Cardiac muscle cell (in vitro differentiated cells and primary cell): ENCODE data around the gene IVNS1ABP. TPM values are rescaled to one million over a fixed set of nuclear protein-coding genes. Genes with fewer than 3 reads are reported as not detected.
"Not testable (repeated sequence)": the region's sequence is repeated elsewhere in the genome, so short reads cannot be mapped to it uniquely, and the experiment has no call there.

Experiments used
- DNase-seq, 2 donors: peaks; one replicate each; pipeline versions ENCODE4 v3.0.0 to v3.0.0-alpha.2; 2010 to 2017; ENCODE audit warnings: low read depth in 1 of 2, low spot score in 1 of 2
- H3K27ac ChIP-seq: fragments of 200-600 bp; sonication (generic); 2 replicates; pipeline ENCODE4 v1.5.1; 2016
- H3K27me3 ChIP-seq: fragments of 200-600 bp; sonication (generic); 2 replicates; pipeline ENCODE4 v1.6.0; 2016; ENCODE audit warnings: control low read depth
- H3K36me3 ChIP-seq: fragments of 200-600 bp; sonication (generic); 2 replicates; pipeline ENCODE4 v1.5.1; 2016; ENCODE audit warnings: control low read depth
- H3K4me1 ChIP-seq: fragments of 200-600 bp; sonication (generic); 2 replicates; pipeline ENCODE4 v1.8.1; 2017; ENCODE audit warnings: low read depth, mild to moderate bottlenecking, mixed run types
- H3K4me3 ChIP-seq: fragments of 200-600 bp; sonication (generic); 2 replicates; pipeline ENCODE4 v1.5.1; 2016; ENCODE audit warnings: mild to moderate bottlenecking
- H3K9me3 ChIP-seq: fragments of 200-600 bp; sonication (generic); 2 replicates; pipeline ENCODE4 v1.5.1; 2017; ENCODE audit warnings: low read depth, mild to moderate bottlenecking, control low read depth
- polyA plus RNA-seq: library from polyadenylated mRNA; unstranded; fragments of >200 nt; fragmentation: Nextera tagmentation; extraction: Ambion mirVana; gene quantifications from 2 replicates; pipeline ENCODE4 v1.2.1, GENCODE V29; 2016
- total RNA-seq: library from RNA; depleted of rRNA; stranded (reverse); fragments of >200 nt; gene quantifications from 2 replicates; pipeline ENCODE4 v1.2.3, GENCODE V29; 2016
- TF ChIP-seq, protein P1 (sequence below): IDR thresholded peaks from 2 replicates; pipeline ENCODE4 v1.5.1; 2012; ENCODE audit warnings: low read depth, mild to moderate bottlenecking, low read length

The IVNS1ABP gene
- total RNA-seq (35.2 and 48.8 TPM in 2 replicates), polyA plus RNA-seq (49.6 and 66.8 TPM in 2 replicates)

DNA sequence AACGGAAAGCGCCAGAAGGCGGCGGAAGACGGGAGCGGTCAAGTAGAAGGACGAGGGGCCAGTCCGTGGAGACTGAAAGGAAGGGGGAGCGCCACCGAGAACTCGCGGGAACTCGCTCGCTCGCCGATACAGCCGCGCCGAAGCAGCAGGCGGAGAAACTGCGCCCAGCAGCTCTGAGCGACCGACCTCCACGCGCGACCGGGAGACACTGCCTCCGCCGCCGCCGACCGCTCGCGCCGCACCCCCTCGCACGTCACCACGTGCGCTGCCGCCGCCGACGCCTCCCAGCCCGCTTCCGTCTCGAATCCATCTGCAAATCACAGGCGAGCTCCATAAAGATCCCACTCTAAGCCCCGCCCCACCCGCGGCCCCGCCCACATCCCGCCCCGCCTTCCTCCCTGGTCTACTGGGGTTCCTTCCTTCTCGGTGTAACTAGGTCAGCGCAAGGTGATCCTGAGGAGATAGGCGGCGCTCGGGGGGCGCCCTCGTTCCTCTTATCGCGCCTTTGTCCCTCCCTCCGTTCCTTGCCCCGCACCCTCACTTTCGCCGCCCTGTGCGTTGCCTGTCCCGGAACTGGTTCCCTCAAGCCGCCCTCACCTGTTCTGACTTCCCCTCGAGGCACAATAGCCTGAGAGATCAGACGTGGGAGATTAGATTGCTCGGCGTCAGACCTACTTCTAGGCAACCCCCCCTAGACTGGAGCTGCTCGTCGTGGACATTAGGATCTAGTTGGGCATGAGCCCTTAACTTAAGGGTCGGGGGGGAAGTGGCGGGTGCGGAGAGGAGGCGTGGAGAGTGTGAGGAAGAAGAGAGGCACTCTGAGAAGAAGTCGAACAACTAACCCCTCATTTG is at the start of gene IVNS1ABP:
TSS of gene IVNS1ABP (minus strand) at position 210 of the 852 bp plus-strand sequence. CDS start 7,750 bp downstream, outside the sequence.
- peak; percentile 89 to 94 for DNase-seq
- H3K4me1 ChIP-seq, result peaks cover 32% of the 10 kb centered on the region
- H3K36me3 ChIP-seq, result no peaks in the 10 kb centered on the region
- H3K9me3 ChIP-seq, result no peaks in the 10 kb centered on the region
- TF ChIP-seq, protein P1, sequence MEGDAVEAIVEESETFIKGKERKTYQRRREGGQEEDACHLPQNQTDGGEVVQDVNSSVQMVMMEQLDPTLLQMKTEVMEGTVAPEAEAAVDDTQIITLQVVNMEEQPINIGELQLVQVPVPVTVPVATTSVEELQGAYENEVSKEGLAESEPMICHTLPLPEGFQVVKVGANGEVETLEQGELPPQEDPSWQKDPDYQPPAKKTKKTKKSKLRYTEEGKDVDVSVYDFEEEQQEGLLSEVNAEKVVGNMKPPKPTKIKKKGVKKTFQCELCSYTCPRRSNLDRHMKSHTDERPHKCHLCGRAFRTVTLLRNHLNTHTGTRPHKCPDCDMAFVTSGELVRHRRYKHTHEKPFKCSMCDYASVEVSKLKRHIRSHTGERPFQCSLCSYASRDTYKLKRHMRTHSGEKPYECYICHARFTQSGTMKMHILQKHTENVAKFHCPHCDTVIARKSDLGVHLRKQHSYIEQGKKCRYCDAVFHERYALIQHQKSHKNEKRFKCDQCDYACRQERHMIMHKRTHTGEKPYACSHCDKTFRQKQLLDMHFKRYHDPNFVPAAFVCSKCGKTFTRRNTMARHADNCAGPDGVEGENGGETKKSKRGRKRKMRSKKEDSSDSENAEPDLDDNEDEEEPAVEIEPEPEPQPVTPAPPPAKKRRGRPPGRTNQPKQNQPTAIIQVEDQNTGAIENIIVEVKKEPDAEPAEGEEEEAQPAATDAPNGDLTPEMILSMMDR, result peak; percentile 17
- peak within 1 kb of the TSS; percentile 77 for H3K27ac ChIP-seq
- peak within 1 kb of the TSS; percentile 58 for H3K4me3 ChIP-seq
- no peaks in the 10 kb centered on the region for H3K27me3 ChIP-seq

DNA sequence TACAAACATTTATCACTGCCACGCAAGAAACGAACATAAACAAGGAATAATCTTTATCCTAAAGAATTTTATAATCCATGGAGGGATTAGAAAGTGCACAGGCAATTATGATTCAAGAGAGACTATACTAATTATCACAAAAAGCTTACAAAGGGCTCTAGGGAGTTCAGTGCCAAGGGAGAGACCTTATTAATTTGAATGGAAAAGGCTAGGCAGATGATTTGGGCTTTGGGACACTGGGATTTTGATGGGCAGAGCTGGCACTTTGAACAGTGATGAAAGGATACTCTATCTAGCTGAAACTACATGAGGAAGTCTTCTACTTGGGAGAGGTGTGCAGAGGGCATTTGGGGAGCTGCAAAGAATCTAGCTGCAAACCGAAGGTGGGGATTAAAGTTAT is 48.9 kb upstream of the IVNS1ABP start:
- TF ChIP-seq, protein P1, result no peak
- Histone ChIP-seq H3K4me3 (no peak overlapping the region), H3K36me3 (no peaks in the 10 kb centered on the region), H3K27me3 (no peaks in the 10 kb centered on the region), H3K27ac (no peak overlapping the region), H3K4me1 (no peaks in the 10 kb centered on the region), H3K9me3 (no peaks in the 10 kb centered on the region)
- DNase-seq, result no peak

GRCh38 chr1:185364528-185364927 is 47.5 kb upstream of the IVNS1ABP start:
- H3K27ac ChIP-seq, H3K27me3 ChIP-seq, H3K9me3 ChIP-seq, H3K36me3 ChIP-seq, DNase-seq, H3K4me1 ChIP-seq, H3K4me3 ChIP-seq: not testable (repeated sequence)

DNA sequence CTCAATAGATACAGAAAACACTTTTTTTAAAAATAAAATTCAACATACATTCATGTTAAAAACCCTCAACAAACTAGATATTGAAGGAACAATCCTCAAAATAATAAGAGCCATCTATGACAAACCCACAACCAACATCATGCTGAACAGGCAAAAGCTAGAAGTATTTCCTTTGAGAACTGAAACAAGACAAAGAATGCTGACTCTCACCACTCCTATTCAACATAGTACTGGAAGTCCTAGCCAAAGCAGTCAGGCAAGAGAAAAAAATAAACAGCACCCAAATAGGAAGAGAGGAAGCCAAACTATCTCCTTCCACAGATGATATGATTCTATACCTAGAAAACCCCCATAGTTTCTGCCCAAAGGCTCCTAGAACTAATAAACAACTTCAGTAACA is 46.2 kb upstream of the IVNS1ABP start:
- Histone ChIP-seq H3K36me3 (no peaks in the 10 kb centered on the region), H3K4me3 (no peak overlapping the region), H3K9me3 (no peaks in the 10 kb centered on the region), H3K27me3 (no peaks in the 10 kb centered on the region), H3K4me1 (no peaks in the 10 kb centered on the region), H3K27ac (no peak overlapping the region)
- TF ChIP-seq, protein P1, result no peak
- no peak for DNase-seq

- Histone ChIP-seq H3K4me3 (no peak overlapping the region), H3K9me3 (no peaks in the 10 kb centered on the region), H3K27ac (no peak overlapping the region), H3K4me1 (no peaks in the 10 kb centered on the region), H3K36me3 (no peaks in the 10 kb centered on the region), H3K27me3 (no peaks in the 10 kb centered on the region)
- DNase-seq, result peak in 1 of 2 donors; percentile 42
- TF ChIP-seq, protein P1, result no peak
Observed at GRCh38 chr1:185360714-185361113, 43.7 kb upstream of the IVNS1ABP start.

DNA sequence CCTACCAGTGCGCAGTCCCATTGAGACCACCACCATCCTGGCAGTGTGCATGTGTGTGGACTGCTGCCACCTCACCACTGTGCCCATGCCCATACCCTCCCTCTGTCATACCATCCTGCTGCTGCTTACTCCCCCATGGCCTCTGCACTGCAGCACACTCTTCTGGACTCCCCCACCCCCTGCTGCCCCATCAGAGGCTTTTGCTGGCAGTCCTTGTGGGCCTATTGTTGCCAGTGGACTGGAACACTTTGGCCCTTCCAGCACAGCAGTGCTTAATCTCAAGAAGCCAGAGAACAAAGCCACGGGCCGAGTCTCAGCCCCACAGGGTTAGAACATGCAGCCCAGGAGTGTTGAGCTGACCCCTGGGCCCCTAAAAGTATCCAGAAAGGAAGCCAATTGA is 41.9 kb upstream of the IVNS1ABP start:
- no peaks in the 10 kb centered on the region for H3K36me3 ChIP-seq
- no peaks in the 10 kb centered on the region for H3K27me3 ChIP-seq
- H3K27ac ChIP-seq, result no peak overlapping the region
- H3K4me1 ChIP-seq, result no peaks in the 10 kb centered on the region
- H3K9me3 ChIP-seq, result no peaks in the 10 kb centered on the region
- H3K4me3 ChIP-seq, result no peak overlapping the region
- TF ChIP-seq, protein P1, result no peak
- DNase-seq, result no peak
